HG02571 (cell line): Measurements from ENCODE around the gene LLPH.

Source experiments
- ATAC-seq: cut with Tn5 transposase; IDR thresholded peaks from one replicate; pipeline ENCODE4 v1.9.1; 2021; ENCODE audit warnings: mild to moderate bottlenecking, moderate library complexity; ENCODE audit not compliant: unreplicated experiment

The LLPH gene

DNA sequence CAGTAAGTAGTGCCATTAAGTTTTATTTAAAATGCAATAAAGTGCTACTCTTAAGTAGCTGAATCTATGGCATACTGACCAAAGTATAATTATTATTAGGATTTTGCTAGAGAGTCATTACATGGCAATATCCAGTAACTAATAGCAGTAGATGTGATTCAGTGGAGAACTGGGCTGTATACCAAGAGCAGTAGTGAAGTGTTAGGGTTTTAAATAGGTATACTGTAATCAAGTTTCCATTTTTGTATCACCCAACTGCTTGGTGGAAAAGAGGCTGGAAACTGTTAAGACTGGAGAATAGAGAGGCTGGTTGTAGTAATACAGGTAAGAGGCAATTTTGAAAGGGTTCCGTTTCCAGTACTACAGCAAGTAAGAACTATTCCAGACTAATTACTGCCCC, 13.3 kb upstream of the LLPH start:
- ATAC-seq = no peak

DNA sequence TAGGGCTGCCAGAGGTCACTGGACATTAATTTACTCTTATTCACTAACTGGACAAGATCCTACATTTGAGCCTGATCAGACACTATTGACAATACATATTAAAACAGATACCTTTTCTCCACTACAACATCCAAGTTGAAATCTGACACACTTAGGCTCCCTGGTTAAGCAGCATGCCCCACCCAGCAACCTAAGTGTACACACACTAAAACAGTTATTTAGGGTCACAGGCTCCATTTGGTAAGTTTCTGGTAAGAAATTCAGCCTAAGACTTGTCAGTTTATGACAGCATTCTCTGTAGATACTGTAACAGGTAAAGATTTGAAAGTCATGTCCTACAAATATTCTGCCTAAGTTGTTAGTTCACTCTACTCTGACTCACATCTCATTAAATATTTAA, 12.3 kb upstream of the LLPH start:
- ATAC-seq = no peak

DNA sequence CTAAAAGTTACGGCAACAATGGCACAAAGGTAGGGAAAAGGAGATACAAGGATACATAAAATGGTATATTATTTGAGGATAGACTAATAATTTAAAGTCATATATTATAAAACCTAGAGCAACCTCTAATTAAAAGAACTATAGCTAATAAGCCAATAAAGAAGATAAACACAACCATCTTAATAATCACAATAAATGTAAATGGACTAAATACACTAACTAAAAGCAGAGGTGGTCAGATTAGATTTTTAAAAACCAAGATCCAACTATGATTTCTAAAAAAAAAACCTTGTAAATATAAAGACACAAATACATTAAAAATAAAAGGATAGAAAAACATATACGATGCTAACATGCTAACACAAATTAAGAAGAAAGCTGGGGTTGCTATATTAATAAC, 10.7 kb upstream of the LLPH start:
- no peak for ATAC-seq

DNA sequence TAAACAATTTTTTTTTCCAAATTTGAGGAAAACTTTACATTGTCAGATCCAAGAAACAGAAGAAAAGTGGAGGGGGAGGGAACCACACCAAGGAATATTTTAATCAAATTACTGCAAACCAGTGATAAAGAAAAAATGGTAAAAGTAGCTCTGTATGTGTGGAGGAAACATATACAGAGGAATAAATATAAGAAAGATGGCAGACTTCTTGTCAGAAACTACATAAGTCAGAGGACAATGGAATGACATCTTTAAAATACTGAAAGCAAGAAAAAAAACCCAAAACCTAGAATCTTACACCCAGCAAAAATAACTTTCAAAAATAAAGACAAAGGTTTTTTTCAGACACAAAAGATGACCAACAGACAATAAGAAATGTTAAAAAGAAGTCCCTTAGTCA, 10.2 kb upstream of the LLPH start:
- no peak for ATAC-seq

DNA sequence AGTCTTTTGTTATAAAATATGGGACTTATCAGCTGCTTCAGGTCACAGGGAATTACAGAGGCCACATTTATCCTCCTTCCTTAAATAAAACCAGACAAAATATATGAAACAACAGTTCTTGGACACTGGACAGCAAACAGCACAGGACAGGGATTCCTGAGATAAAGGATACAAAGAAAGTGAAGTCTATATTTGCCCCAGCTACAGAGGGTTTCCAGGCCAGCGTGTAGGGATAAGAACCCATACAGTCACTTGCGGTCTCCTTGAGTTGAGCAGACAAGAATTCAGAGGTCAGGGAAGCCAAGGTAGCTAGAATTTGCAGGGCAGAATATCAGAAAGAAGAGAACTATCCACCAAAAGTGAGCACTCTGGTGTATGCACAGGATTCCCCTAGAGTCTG, 8.8 kb upstream of the LLPH start:
- ATAC-seq = no peak

DNA sequence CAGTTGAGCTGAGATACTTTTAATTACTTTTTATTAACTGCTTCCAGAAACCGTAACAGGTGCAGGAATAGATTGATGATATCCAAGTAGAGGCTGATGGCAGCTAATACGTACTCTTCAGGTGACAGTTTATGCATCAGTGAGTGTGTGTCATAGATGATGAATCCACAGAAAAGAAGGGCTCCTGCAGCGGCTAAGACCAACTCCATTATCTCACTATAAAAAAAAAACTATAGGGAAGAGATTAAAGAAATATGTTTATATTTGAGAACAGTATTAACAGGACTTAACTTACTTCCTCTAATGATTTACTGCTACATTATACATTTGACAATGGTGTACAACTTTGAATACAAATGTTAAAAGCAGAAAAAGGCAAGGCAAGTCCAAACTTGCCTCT, 7.4 kb upstream of the LLPH start:
- ATAC-seq = no peak

DNA sequence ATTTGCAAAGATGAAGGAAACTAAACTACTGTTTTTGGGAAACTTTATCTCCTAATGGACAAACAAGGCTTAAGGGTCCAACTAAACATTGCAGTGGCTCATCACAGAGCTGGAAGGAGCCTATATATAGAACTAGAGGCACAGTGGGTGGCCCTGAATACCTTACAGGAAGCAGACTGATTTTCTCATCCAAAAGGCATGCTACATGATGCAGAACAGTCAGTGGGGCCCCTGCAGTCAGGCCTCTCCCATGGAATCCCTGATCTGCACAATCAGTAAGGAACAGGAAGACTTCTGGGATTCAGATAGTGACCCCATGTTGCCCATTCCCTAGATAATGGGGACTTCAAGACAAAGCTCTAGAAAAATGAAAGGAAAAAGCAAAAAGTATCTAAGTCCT, 1.9 kb upstream of the LLPH start:
- no peak for ATAC-seq

DNA sequence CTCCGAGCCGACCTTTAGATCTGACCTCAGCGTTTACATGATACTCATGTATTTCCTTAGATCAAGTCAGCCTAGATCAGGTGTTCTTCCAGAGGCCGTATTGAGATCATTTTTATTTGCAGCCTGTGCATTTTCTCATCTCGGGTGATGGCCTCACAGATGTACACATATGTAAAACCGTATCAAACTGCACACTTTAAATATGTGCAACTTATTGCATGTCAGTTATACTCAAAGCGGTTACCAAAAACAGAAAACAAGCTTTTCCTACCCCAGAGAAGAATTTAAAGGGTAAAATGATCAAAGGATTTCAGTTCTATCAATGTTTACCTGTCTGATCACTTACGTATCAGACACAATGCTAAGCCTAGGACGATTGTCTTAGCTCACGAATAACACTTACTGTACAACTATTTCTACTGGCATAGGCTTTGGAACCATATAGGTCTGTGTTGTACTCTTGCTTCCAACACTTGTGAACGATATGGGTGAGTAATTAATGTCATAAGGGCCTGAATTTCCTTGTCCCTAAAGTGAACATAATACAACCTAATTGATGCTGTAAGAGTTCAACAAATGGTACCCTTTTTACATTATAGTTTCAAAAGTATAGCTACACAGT, 628 bp upstream of the LLPH start:
- ATAC-seq = peak; percentile 6

DNA sequence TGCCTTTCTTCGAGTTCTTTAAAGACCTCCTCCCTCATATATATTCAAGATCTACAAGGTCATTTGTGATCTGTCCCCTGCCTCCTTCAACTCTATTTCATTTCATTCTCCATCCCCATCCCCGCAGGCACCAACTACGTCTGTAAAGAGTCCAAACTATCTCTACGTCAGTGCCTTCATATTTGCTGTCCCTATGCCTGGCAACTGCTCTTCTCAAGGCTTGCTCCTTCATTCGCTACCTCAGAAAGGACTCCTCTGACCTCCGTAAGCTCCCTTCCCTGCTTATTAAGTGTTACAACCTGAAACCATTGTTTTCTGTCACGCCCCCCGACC, 650 bp downstream of the LLPH start:
- ATAC-seq = no peak

DNA sequence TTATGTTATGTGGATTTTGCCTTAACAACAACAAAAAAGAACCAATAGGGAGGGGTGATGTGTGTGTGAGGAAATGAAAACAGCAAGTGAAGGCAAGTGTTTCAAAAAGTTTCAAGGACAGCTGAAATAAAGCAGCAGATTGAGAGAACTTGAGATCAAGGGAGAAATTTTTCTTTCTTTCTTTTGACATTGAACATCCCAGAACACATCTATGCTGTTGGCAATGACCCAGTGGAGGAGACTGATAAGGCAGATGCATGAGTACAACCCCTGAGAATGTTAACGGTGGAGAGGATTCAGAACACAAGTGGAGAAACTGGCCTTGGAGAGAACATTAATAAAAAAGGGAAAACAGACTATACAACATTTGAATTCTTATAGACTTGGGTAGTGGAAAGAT, 2.9 kb downstream of the LLPH start:
- no peak for ATAC-seq

DNA sequence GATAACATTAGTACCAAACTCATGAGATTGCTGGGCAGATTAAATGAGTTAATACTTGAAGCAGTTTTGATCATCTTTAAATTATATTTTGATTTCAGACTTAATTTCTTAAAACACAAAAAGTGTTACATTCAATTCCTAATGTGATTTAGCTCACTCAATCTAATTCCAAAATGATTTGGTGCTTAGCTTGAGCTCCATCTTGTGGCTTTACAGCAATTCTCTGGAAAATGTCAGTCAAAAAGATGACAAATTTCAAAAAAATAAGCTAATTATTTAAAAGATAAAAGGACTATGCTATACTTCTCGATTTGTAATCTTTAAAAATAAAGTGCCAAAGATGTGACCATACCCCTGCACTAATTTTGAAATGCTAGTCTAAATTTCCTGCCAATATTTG, 10.1 kb downstream of the LLPH start:
- ATAC-seq = no peak

DNA sequence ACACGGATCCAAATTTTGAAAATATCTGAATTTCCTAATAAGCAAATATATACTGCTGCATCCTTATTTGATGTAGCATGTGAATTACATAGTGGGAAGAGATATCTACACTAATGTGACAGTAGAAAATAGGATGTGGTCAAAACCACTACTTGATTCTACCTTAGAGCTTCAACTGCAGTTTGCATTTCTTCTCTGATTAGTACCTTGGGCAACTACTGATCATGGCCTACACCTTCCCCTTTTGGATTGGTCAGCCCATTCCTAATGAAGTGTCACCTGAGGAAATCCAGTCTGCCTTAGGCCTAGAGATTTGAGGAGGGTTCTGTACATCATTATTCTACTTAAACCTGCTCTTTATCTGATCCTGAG, 10.7 kb downstream of the LLPH start:
- ATAC-seq = no peak

DNA sequence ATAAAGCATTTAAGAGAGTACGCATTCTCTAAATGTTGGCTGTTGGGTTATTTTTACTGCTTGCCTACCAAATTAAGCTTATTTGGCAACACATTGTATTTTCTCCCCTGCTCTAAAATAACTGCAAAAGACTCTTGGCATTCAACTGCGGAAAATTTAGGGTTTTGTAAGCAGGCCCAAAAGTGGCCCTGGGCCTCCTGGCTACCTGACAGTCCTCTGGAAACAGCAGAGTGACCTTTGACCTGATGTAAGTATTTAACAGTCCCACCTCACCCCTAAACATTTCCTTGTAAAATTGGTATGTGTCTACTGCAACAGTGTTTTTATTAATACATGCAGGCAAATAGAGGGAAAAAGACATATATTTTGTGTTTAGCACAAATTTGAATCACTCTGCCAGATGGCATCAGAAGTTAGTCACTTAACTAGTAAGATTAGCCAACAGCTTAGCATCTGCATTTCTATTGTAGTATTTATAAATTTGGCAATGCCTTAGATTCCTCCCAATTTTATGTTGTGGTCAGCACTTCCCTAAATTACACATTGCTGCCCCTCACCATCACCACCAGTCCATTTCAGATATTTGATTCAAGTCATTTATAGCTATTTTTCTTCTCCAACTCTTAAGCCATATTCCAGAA, 11.2 kb downstream of the LLPH start:
- no peak for ATAC-seq

DNA sequence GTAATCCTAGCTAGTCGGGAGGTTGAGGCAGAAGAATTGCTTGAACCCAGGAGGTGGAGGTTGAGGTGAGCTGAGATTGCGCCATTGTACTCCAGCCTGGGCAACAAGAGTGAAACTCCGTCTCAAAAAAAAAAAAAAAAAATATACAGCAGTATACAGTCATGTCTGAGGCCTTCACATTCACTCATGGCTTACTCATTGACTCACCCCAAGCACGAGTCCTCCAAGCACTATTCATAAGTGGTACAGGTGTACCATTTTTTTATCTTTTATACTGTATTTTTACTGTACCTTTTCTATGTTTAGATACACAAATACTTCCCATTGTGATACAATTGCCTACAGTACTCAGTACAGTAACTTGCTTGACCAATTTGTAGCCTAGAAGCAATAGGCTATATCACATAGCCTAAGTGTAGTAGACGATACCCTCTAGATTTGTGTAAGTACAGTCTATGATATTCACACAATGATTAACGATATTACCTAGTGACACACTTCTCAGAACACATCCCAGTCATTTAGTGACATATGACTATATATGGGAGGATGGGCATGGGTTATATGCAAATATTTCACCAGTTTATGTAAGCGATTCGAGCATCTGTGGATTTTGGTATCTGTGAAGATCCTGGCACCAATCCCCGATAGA, 12.2 kb downstream of the LLPH start:
- ATAC-seq = no peak

DNA sequence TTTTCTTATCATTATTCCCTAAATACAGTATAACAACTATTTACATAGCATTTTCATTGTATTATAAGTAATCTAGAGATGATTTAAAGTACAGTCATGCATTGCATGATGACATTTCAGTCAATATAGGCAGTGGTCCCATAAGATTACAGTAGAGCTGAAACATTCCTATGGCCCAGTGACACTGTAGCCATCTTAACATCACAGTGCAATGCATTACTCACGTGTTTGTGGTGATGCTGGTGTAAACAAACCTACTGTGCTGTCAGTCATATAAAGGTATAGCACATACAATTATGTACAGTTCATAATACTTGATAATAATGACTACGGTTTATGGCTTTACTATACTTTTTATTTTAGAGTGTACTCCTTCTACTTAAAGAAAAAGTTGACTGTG, 13.3 kb downstream of the LLPH start:
- ATAC-seq = no peak

DNA sequence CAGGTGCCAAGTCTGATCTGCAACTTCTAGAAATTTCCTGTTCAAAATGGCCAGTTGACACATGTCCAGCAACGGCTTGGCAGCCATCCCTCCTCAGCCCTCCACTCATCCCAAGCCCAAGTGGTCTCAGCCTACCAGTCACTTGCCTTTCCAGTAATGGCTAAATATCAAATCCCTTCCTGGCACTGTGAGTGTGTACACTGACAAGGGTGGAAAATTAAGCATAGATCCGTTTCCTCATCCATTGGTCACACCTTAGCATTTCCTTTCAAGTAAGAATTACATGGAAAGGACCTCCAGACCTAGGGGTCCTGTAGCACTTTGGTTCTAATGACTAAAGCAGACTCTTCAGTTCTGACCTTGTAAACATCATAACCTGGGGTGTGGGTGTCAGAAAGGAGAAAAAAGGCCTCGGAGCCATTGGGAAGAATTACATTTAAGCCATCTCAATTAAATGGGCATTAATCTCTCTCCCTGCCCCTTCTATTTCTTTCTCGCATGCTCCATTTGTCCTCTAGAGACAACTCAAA, 15.4 kb downstream of the LLPH start:
- no peak for ATAC-seq

DNA sequence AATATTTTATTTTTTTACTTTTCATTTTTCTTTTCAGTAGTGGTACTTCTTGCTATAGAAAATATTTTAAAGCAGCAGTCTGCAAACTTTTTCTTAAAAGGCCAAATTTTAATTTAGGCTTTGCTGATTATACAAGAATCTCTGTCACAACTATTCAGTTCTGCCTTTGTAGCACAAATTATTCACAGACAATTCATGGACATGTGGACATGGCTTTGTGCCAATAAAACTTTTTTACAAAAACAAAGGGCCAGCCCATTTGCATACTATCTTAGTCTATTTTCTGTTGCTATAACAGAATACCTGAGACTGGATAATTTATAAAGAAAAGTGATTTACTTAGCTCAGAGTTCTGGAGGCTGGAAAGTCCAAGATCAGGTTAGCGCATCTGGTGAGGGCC, 17.1 kb downstream of the LLPH start:
- ATAC-seq = no peak

DNA sequence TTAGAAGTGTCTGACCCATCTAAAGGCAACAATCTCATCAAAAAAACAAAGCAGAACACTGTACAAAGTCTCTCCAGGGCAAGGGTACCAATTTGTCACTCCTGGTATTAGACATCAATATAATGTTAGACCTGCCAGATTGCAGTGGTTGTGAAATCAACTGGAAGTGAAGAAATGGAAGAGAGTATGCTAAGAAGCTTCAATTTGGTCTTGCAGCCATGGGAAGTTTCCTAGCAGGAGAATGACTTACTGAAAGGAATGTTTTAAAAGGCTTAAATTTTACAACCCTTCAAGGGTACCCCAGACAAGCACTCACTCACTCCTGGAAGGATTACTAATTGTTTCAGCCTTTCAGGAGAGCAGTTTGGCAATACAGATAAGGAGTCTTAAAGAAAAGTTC, 18.9 kb downstream of the LLPH start:
- no peak for ATAC-seq

DNA sequence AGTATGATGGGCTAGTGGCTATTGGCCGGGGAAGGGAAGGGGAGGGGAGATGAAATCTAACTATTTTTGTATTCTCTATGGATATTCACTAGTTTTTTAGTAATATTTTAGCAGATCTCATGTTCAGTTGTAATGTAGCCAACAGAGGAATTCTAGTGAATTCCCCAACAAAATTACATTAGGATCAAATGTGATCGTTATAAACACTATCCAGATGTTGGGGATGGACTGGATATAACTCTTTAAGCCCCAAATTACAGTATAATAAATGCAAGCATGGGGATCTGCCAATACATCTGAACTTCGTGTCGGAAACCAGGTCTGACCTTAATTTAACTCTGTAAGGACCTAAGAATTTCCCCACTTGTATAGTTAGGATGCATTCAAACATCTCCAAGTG, 21.5 kb downstream of the LLPH start:
- no peak for ATAC-seq

DNA sequence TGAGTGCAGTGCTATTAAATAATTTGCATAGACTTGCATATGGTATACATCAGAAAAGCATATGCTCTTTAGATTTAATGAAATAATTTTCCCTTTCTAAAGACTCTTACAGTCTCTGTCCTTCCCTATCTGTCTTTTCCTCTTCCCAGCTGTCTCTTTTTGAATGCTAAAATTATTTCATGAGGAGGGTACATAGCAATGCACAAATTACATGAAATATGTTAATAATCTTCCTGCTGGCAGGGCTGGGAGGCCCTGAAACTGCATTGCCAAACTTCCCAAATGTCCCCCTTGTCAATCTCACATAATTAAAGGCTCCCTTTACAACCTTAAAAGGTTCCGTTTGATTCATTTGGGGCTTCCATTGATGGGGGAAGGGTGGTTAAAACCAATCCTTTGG, 22.2 kb downstream of the LLPH start:
- no peak for ATAC-seq

DNA sequence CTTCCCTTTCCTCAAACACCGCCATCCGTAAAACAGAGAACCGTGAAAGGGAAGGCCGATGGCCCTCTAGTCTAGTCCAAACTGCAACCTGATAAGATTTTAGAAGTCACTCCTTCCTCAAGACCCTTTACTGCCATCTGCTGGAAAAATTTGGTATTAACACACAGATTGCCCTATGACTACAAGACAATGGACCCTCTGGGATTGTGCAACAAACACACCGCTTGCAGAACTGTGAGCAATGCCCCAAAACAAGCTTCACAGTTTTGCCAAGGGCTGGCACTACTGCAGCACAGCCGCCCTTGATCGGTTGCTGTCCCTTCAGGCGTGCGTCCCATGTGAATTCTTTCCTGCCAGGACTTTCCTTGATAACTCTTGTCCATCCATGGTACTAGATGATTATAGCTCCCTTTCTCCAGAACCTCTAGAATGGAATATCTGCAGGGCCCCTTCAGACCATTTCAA, 23.1 kb downstream of the LLPH start:
- ATAC-seq = peak; percentile 89
